OCI-LY7 (cell line): Measurements from ENCODE around the gene YTHDC1. TPM values are rescaled to one million over a fixed set of nuclear protein-coding genes. Genes with fewer than 3 reads are reported as not detected.

ENCODE experiments used
- BruUV-seq: library from RNA; stranded (reverse); fragments of 400-500 nt; replicated peaks from 2 replicates; lab custom pipeline; 2021; lab: Mats Ljungman, UMichigan
- CTCF ChIA-PET: fragments of 300-600 bp; sonication (Branson Sonifier 250); formaldehyde crosslinking; loops from one replicate; lab custom pipeline; 2022; ENCODE audit warnings: antibody characterized with exemption; ENCODE audit not compliant: unreplicated experiment; lab: Charles Lee
- POLR2A ChIA-PET: fragments of 300-600 bp; sonication (Branson Sonifier 250); formaldehyde crosslinking; loops from one replicate; lab custom pipeline; 2022; ENCODE audit warnings: antibody characterized with exemption; lab: Charles Lee
- DNase-seq: peaks from one replicate; pipeline ENCODE4 v3.0.0-alpha.2; 2015; ENCODE audit warnings: low spot score
- H2AFZ ChIP-seq: fragments of 200-600 bp; sonication (generic), shearing (Covaris generic); 2 replicates; pipeline ENCODE4 v1.6.1; 2014; ENCODE audit warnings: mild to moderate bottlenecking, antibody characterized with exemption, low read length, moderate library complexity
- H3K27ac ChIP-seq: fragments of 200-600 bp; sonication (generic); 2 replicates; pipeline ENCODE4 v1.5.1; 2014; ENCODE audit warnings: mixed run types, low read depth, mild to moderate bottlenecking, moderate library complexity, low read length, inconsistent platforms; ENCODE audit not compliant: poor library complexity, severe bottlenecking
- H3K36me3 ChIP-seq: fragments of 200-600 bp; sonication (generic); 2 replicates; pipeline ENCODE4 v1.6.1; 2014; ENCODE audit warnings: mild to moderate bottlenecking, antibody characterized with exemption, low read length, moderate library complexity, mixed read lengths; ENCODE audit not compliant: insufficient read depth
- H3K4me1 ChIP-seq: fragments of 200-600 bp; sonication (generic); 2 replicates; pipeline ENCODE4 v1.5.1; 2014; ENCODE audit warnings: mild to moderate bottlenecking, low read length; ENCODE audit not compliant: insufficient read depth, poor library complexity, severe bottlenecking
- H3K4me2 ChIP-seq: fragments of 200-600 bp; sonication (generic); 2 replicates; pipeline ENCODE4 v1.6.1; 2014; ENCODE audit warnings: mild to moderate bottlenecking, low read length
- H3K4me3 ChIP-seq: fragments of 200-600 bp; sonication (generic); 2 replicates; pipeline ENCODE4 v1.5.1; 2014; ENCODE audit warnings: mild to moderate bottlenecking, low read depth, low read length; ENCODE audit not compliant: poor library complexity, severe bottlenecking
- H3K79me2 ChIP-seq: fragments of 200-600 bp; sonication (generic); 2 replicates; pipeline ENCODE4 v1.6.1; 2016; ENCODE audit warnings: low read depth, mild to moderate bottlenecking, low read length, moderate library complexity, mixed read lengths; ENCODE audit not compliant: insufficient read depth
- H3K9me2 ChIP-seq: fragments of 200-600 bp; sonication (generic); 2 replicates; pipeline ENCODE4 v1.6.1; 2016; ENCODE audit warnings: mild to moderate bottlenecking, low read length, mixed read lengths; ENCODE audit not compliant: insufficient read depth
- H3K9me3 ChIP-seq: fragments of 200-600 bp; sonication (generic); 2 replicates; pipeline ENCODE4 v1.6.1; 2014; ENCODE audit warnings: mild to moderate bottlenecking, mixed run types, low read length, mixed read lengths
- H4K20me1 ChIP-seq: fragments of 200-600 bp; sonication (generic); 2 replicates; pipeline ENCODE4 v1.6.1; 2014; ENCODE audit warnings: mild to moderate bottlenecking, antibody characterized with exemption, low read length, moderate library complexity, mixed read lengths; ENCODE audit not compliant: insufficient read depth
- EZH2phosphoT487 ChIP-seq: fragments of 200-600 bp; sonication (generic); IDR thresholded peaks from 2 replicates; pipeline ENCODE4 v1.6.1; 2018; ENCODE audit warnings: low read depth, borderline replicate concordance, mild to moderate bottlenecking, mixed run types, antibody characterized with exemption, low read length, moderate library complexity, mixed read lengths
- intact Hi-C: fragments of 100-400 bp; cut with micrococcal nuclease; formaldehyde crosslinking; loops from one replicate; pipeline ENCODE4 v1.10.0; 2022; ENCODE audit not compliant: unreplicated experiment
- total RNA-seq, 2 experiments: library from RNA; depleted of rRNA in 1 of 2; stranded (reverse); fragments of >200 nt in 1 of 2; shearing (Covaris generic) in 1 of 2; gene quantifications; 2 replicates each; pipeline ENCODE4 v1.2.3, GENCODE V29; 2014 to 2022
- TF ChIP-seq, protein P1 (sequence below): fragments of 200-600 bp; sonication (generic); conservative IDR thresholded peaks from 2 replicates; pipeline ENCODE4 v1.5.1; 2014; ENCODE audit warnings: mild to moderate bottlenecking, antibody characterized with exemption, low read length, moderate library complexity, mixed read lengths

The YTHDC1 gene
- total RNA-seq, 2 experiments from 2014 or later: 65.3 to 93.0 TPM

GRCh38 chr4:68288393-68288740 lies 61.5 kb downstream of the YTHDC1 start:
- no peak for DNase-seq
- Histone ChIP-seq H3K4me2 (no peak overlapping the region), H3K79me2 (no peaks in the 10 kb centered on the region), H3K27ac (no peak overlapping the region), H3K4me3 (no peak overlapping the region), H2AFZ (no peak overlapping the region), H4K20me1 (no peaks in the 10 kb centered on the region), H3K36me3 (no peaks in the 10 kb centered on the region), H3K9me2 (no peaks in the 10 kb centered on the region), H3K9me3 (no peaks in the 10 kb centered on the region), H3K4me1 (no peaks in the 10 kb centered on the region)
- intact Hi-C loops: no loop called here
- ChIA-PET POLR2A (no interaction called here), CTCF (no interaction called here)
- TF ChIP-seq, protein P1, sequence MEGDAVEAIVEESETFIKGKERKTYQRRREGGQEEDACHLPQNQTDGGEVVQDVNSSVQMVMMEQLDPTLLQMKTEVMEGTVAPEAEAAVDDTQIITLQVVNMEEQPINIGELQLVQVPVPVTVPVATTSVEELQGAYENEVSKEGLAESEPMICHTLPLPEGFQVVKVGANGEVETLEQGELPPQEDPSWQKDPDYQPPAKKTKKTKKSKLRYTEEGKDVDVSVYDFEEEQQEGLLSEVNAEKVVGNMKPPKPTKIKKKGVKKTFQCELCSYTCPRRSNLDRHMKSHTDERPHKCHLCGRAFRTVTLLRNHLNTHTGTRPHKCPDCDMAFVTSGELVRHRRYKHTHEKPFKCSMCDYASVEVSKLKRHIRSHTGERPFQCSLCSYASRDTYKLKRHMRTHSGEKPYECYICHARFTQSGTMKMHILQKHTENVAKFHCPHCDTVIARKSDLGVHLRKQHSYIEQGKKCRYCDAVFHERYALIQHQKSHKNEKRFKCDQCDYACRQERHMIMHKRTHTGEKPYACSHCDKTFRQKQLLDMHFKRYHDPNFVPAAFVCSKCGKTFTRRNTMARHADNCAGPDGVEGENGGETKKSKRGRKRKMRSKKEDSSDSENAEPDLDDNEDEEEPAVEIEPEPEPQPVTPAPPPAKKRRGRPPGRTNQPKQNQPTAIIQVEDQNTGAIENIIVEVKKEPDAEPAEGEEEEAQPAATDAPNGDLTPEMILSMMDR: no peak
- BruUV-seq: no TSS peak

DNA sequence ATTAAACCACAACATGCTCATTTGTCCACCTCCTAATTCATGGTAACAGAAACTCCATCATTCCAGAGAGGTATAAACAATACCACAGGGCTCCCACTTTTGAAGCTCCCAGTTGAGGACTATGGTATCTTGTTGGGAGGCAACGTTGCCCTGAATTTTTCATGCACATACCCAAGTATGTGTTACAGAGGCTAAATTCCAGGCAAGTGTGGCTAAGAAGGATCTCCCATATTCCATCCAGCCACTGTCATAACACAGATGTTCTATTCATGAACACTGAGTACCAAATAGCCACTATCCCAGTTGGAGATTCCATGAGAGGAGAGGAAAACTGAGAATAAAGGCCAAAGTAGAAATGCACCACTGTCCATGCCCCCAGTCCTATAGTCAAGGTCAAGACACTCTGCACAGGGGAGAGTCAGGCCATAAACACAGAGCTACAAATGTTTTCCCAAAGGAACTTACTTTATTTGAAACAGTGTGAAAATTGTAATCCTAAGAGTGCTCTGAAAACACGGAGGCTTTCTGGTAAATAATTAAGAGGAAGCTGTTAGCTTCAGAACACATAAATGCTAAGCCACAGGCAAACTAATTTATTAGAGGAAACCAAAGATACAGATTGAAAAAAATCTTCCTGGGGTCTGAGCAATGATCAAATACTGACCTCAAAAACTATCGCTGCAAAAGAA lies 62.0 kb downstream of the YTHDC1 start:
- Histone ChIP-seq H3K9me3 (no peaks in the 10 kb centered on the region), H3K79me2 (no peaks in the 10 kb centered on the region), H4K20me1 (no peaks in the 10 kb centered on the region), H2AFZ (no peak overlapping the region), H3K36me3 (no peaks in the 10 kb centered on the region), H3K4me1 (no peaks in the 10 kb centered on the region), H3K4me3 (no peak overlapping the region), H3K9me2 (no peaks in the 10 kb centered on the region), H3K27ac (no peak overlapping the region), H3K4me2 (no peak overlapping the region)
- intact Hi-C loops: no loop called here
- TF ChIP-seq, protein P1: no peak
- TF ChIP-seq EZH2phosphoT487: no peak
- no peak for DNase-seq
- CTCF ChIA-PET: no interaction called here
- BruUV-seq: no TSS peak
- POLR2A ChIA-PET: no interaction called here

DNA sequence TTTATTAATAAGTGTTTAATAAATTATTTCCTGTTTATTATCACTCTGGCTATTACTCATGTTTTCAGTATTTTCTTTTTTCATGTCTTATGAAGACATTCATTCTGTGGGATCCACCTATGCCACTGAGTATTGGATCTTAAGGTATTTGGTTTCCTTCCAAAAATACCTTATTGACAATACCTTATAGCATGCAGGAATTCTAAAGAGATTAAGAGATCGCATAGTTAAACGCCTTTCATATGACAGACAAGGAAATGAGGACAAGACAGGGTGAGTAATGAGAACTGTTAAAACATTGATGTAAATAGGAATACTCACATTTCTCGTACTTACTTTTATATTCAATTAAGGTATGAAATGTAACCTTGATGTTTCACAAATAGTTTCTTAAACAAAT lies 66.2 kb downstream of the YTHDC1 start:
- ChIA-PET CTCF (no interaction called here), POLR2A (no interaction called here)
- BruUV-seq: no TSS peak
- no peak for TF ChIP-seq EZH2phosphoT487
- TF ChIP-seq, protein P1: no peak
- Histone ChIP-seq H3K36me3 (no peaks in the 10 kb centered on the region), H3K4me1 (no peaks in the 10 kb centered on the region), H2AFZ (no peak overlapping the region), H3K79me2 (no peaks in the 10 kb centered on the region), H3K4me2 (no peak overlapping the region), H3K4me3 (no peak overlapping the region), H3K27ac (no peak overlapping the region), H3K9me2 (no peaks in the 10 kb centered on the region), H3K9me3 (no peaks in the 10 kb centered on the region), H4K20me1 (no peaks in the 10 kb centered on the region)
- intact Hi-C loops: no loop called here
- DNase-seq: no peak
